ENCODE data around the gene PLEKHA6.

GRCh38 chr1:204230211-204230610, 129.5 kb downstream of the PLEKHA6 start:
- TF ChIP-seq CTCF (IDR thresholded peaks at IDR 0.05; ENCODE audit: low read length) (no peak), EZH2 (optimal IDR thresholded peaks at IDR 0.05; ENCODE audit: low read depth, low read length) (no peak), EZH2phosphoT487 (IDR thresholded peaks at IDR 0.05; ENCODE audit: low read length) (no peak)

Measured in MM.1S (cell line).